HCT116 (cell line): Measurements from ENCODE around the gene POM121C.
"Not testable (repeated sequence)": the region's sequence is repeated elsewhere in the genome, so short reads cannot be mapped to it uniquely, and the experiment has no call there.

Experiments
- CTCF ChIP-seq, 3 experiments: fragments of 200-600 bp in 1 of 3; sonication (generic) in 1 of 3; IDR thresholded peaks in 2 of 3; conservative IDR thresholded peaks in 1 of 3; 2 replicates each; pipeline ENCODE4 v1.5.1; 2012 to 2017; ENCODE audit warnings: low read depth in 2 of 3, low read length in 2 of 3, antibody characterized with exemption in 1 of 3, borderline replicate concordance in 1 of 3, control low read depth in 1 of 3, mild to moderate bottlenecking in 1 of 3, mixed read lengths in 1 of 3, mixed run types in 1 of 3, moderate library complexity in 1 of 3; ENCODE audit not compliant: insufficient read depth in 1 of 3
- EGR1 ChIP-seq: IDR thresholded peaks from 2 replicates; pipeline ENCODE4 v1.6.1; 2012; ENCODE audit warnings: low read depth
- EZH2 ChIP-seq: fragments of 200-600 bp; sonication (generic); IDR thresholded peaks from 2 replicates; pipeline ENCODE4 v1.6.1; 2017; ENCODE audit warnings: antibody characterized with exemption, mixed run types
- FOSL1 ChIP-seq: IDR thresholded peaks from 2 replicates; pipeline ENCODE4 v1.6.1; 2012; ENCODE audit warnings: low read depth
- JUND ChIP-seq: IDR thresholded peaks from 2 replicates; pipeline ENCODE4 v1.6.1; 2012
- MAX ChIP-seq: IDR thresholded peaks from 2 replicates; pipeline ENCODE4 v1.6.1; 2012
- POLR2A ChIP-seq: IDR thresholded peaks from 2 replicates; pipeline ENCODE4 v1.7.0; 2011; ENCODE audit warnings: borderline replicate concordance; ENCODE audit not compliant: insufficient read depth, insufficient read length; ENCODE audit errors: extremely low read depth
- POLR2AphosphoS5 ChIP-seq: IDR thresholded peaks from 2 replicates; pipeline ENCODE4 v1.6.1; 2011; ENCODE audit warnings: mild to moderate bottlenecking, low read depth, low read length, moderate library complexity
- RAD21 ChIP-seq: IDR thresholded peaks from 2 replicates; pipeline ENCODE4 v1.6.1; 2012; ENCODE audit warnings: low read depth, mild to moderate bottlenecking
- REST ChIP-seq: IDR thresholded peaks from 2 replicates; pipeline ENCODE4 v1.6.1; 2012; ENCODE audit warnings: low read depth
- SP1 ChIP-seq: IDR thresholded peaks from 2 replicates; pipeline ENCODE4 v1.6.1; 2012; ENCODE audit warnings: low read depth
- SRF ChIP-seq: IDR thresholded peaks from 2 replicates; pipeline ENCODE4 v1.6.1; 2012; ENCODE audit warnings: low read depth
- ZBTB33 ChIP-seq: IDR thresholded peaks from 2 replicates; pipeline ENCODE4 v1.6.1; 2011; ENCODE audit warnings: mild to moderate bottlenecking, low read length, moderate library complexity; ENCODE audit not compliant: insufficient replicate concordance; ENCODE audit errors: extremely low read depth
- ZNF274 ChIP-seq: fragments of 200-500 bp; sonication (Bioruptor generic); IDR thresholded peaks from 2 replicates; pipeline ENCODE4 v1.6.1; 2014; ENCODE audit warnings: mild to moderate bottlenecking, low read depth, low read length, inconsistent platforms

GRCh38 chr7:75409880-75410822 is 75.9 kb downstream of the POM121C start:
- TF ChIP-seq CTCF (IDR thresholded peaks at IDR 0.05 in 2 of 3, conservative IDR thresholded peaks at IDR 0.05 in 1 of 3; ENCODE audit: borderline replicate concordance in 1 of 3, insufficient read depth in 1 of 3, low read depth in 2 of 3, low read length in 2 of 3); ZBTB33; ZNF274; POLR2A; REST; SP1; EZH2; POLR2AphosphoS5; EGR1; RAD21; FOSL1; JUND; SRF; MAX: not testable (repeated sequence)
